ENCODE measurements around the gene NPM1. TPM values are rescaled to one million over a fixed set of nuclear protein-coding genes. Genes with fewer than 3 reads are reported as not detected.
A peak's percentile ranks its signal among the peaks of the same experiment; 100 is the strongest.

Gene NPM1, protein sequence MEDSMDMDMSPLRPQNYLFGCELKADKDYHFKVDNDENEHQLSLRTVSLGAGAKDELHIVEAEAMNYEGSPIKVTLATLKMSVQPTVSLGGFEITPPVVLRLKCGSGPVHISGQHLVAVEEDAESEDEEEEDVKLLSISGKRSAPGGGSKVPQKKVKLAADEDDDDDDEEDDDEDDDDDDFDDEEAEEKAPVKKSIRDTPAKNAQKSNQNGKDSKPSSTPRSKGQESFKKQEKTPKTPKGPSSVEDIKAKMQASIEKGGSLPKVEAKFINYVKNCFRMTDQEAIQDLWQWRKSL
- polyA plus RNA-seq (2013, experiment 1 of 2): 1,355 TPM
- 1,330 TPM for polyA plus RNA-seq (2013, experiment 2 of 2)

DNA sequence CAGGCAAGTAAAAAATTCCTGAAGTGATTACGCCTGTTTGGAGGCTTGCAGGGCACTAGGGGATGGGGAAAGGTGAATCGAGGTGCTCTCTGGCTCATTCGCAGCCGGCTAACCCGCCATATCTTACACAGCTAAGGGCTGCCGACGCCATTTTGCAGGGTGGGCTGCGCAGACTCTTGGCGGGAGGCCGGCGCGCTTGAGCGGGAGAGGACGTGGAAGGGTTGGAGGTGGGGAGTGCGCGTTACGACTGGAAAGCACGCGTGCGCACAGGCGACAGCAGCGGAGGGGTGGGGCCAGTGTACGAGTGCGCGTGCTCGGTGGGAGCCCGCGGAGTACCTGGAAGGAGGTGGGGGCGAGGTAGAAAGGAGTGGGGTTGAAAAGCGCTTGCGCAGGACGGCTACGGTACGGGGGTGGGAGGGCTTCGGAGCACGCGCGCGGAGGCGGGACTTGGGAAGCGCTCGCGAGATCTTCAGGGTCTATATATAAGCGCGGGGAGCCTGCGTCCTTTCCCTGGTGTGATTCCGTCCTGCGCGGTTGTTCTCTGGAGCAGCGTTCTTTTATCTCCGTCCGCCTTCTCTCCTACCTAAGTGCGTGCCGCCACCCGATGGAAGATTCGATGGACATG is at the start of gene NPM1:
Gene NPM1, plus strand, starts transcription at position 505 of the 625 bp plus-strand sequence. Its CDS starts 100 bp downstream, at position 605.
- under 1% methylated on average over 47 of the region's 56 CpGs for WGBS
- Histone ChIP-seq H3K36me3 (ENCODE audit: control insufficient read depth in 1 of 2, insufficient read depth in 2 of 2, low read depth in 1 of 2, low read length in 2 of 2) (peaks cover 7 to 26% of the 10 kb centered on the region in 2 experiments), H3K18ac (ENCODE audit: low read depth in 1 of 2, low read length in 2 of 2) (peak within 1 kb of the TSS; percentile 58 to 93), H2BK120ac (ENCODE audit: low read depth, low read length) (peak within 1 kb of the TSS; percentile 91), H3K79me1 (replicated peaks; ENCODE audit: low read length, poor library complexity, severe bottlenecking) (peaks cover 3% of the 10 kb centered on the region), H2AFZ (ENCODE audit: low read depth, low read length) (peak within 1 kb of the TSS; percentile 6), H2BK5ac (ENCODE audit: low read depth, low read length, poor library complexity, severe bottlenecking) (peak within 1 kb of the TSS; percentile 88), H3K27ac (ENCODE audit: low read length, poor library complexity, severe bottlenecking) (peak within 1 kb of the TSS; percentile 93), H3K23ac (ENCODE audit: low read length in 2 of 2) (peak within 1 kb of the TSS; percentile 29 to 48), H3K9ac (ENCODE audit: low read length) (peak within 1 kb of the TSS; percentile 95), H3K4me2 (ENCODE audit: low read length, poor library complexity, severe bottlenecking) (peak within 1 kb of the TSS; percentile 86), H3K4me3 (ENCODE audit: insufficient read depth in 1 of 2, low read depth in 1 of 2, low read length in 2 of 2) (peak within 1 kb of the TSS; percentile 85 to 94), H4K91ac (ENCODE audit: low read length) (peak within 1 kb of the TSS; percentile 57), H2BK12ac (ENCODE audit: low read length in 2 of 2) (no peak within 1 kb of the TSS), H3K9me3 (ENCODE audit: control insufficient read depth, low read length) (no peaks in the 10 kb centered on the region), H3K4me1 (ENCODE audit: control insufficient read depth, insufficient read depth, low read depth, low read length) (peaks cover 12% of the 10 kb centered on the region), H2AK5ac (ENCODE audit: low read length, severe bottlenecking) (peak within 1 kb of the TSS; percentile 4), H3K14ac (ENCODE audit: low read length in 2 of 2) (peak within 1 kb of the TSS in 1 of 2 experiments; percentile 12), H2BK15ac (ENCODE audit: low read depth, poor library complexity, severe bottlenecking) (no peak within 1 kb of the TSS), H3K27me3 (ENCODE audit: control insufficient read depth in 1 of 2, insufficient read depth in 1 of 2, low read length in 2 of 2) (no peaks in the 10 kb centered on the region), H3K4ac (ENCODE audit: low read depth in 1 of 2, low read length in 2 of 2) (peak within 1 kb of the TSS; percentile 52 to 83), H4K8ac (ENCODE audit: low read length) (peak within 1 kb of the TSS; percentile 86)
- DNase-seq: peak; percentile 98

DNA sequence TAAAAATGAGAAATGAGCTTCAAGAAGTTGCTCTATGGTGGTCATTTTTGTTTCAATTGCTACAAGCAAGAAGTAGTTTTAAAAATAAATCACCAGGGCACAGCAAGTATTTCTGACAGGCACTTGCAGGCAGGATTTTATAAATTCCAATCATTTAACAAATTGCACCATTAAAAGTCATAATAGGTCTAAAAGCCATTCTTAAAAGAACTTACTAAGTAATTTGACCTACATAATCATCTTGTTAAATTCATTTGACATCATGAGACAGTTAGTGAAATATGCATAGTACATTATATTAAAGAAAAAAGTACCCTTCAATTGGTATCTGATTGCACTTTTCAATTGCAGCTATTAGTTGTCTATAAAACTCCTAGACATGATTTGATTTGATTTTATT is 47.6 kb upstream of the NPM1 start:
- no peaks in the 10 kb centered on the region for H3K36me3 ChIP-seq (ENCODE audit: control insufficient read depth in 1 of 2, insufficient read depth in 2 of 2, low read depth in 1 of 2, low read length in 2 of 2)
- H3K4ac ChIP-seq (ENCODE audit: low read depth in 1 of 2, low read length in 2 of 2): no peak overlapping the region
- no peak overlapping the region for H2BK5ac ChIP-seq (ENCODE audit: low read depth, low read length, poor library complexity, severe bottlenecking)

DNA sequence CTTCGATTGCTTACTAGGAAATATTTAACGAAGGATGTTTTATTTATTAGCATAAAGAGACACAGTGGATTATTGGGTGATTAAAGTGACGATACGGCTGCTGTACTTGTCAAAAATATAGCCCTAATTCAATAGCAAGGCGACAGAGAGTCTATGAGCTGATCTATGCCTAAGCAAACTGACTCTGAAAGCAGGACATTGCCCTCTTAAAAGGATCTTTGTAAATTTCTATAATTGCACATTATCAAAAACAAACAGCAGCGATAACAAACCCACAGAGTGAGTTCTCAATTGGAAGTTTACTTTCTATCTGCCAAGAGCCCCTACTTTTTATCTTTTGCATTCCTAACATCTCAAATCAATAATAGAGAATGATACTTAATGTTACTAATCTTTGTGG is 47.2 kb upstream of the NPM1 start:
- no peak overlapping the region for H2AK5ac ChIP-seq (ENCODE audit: low read length, severe bottlenecking)
- H3K9ac ChIP-seq (ENCODE audit: low read length): no peak overlapping the region
- no peak overlapping the region for H3K4ac ChIP-seq (ENCODE audit: low read depth in 1 of 2, low read length in 2 of 2)
- DNase-seq: no peak
- peaks cover 26 to 32% of the 10 kb centered on the region in 2 experiments for H3K27me3 ChIP-seq (ENCODE audit: control insufficient read depth in 1 of 2, insufficient read depth in 1 of 2, low read length in 2 of 2)
- no peak overlapping the region for H3K4me2 ChIP-seq (ENCODE audit: low read length, poor library complexity, severe bottlenecking)
- no peak overlapping the region for H3K18ac ChIP-seq (ENCODE audit: low read depth in 1 of 2, low read length in 2 of 2)
- H3K27ac ChIP-seq (ENCODE audit: low read length, poor library complexity, severe bottlenecking): no peak overlapping the region
- H4K8ac ChIP-seq (ENCODE audit: low read length): no peak overlapping the region
- no peak overlapping the region for H2BK12ac ChIP-seq (ENCODE audit: low read length in 2 of 2)
- peaks cover 1% of the 10 kb centered on the region for H3K4me1 ChIP-seq (ENCODE audit: control insufficient read depth, insufficient read depth, low read depth, low read length)
- no peak overlapping the region for H3K23ac ChIP-seq (ENCODE audit: low read length in 2 of 2)
- no peak overlapping the region for H2BK120ac ChIP-seq (ENCODE audit: low read depth, low read length)
- no peak overlapping the region for H4K91ac ChIP-seq (ENCODE audit: low read length)
- H3K4me3 ChIP-seq (ENCODE audit: insufficient read depth in 1 of 2, low read depth in 1 of 2, low read length in 2 of 2): no peak overlapping the region
- no peak overlapping the region for H2BK5ac ChIP-seq (ENCODE audit: low read depth, low read length, poor library complexity, severe bottlenecking)
- no peaks in the 10 kb centered on the region for H3K79me1 ChIP-seq (replicated peaks; ENCODE audit: low read length, poor library complexity, severe bottlenecking)
- no peak overlapping the region for H2BK15ac ChIP-seq (ENCODE audit: low read depth, poor library complexity, severe bottlenecking)
- H3K14ac ChIP-seq (ENCODE audit: low read length in 2 of 2): no peak overlapping the region
- no peaks in the 10 kb centered on the region for H3K36me3 ChIP-seq (ENCODE audit: control insufficient read depth in 1 of 2, insufficient read depth in 2 of 2, low read depth in 1 of 2, low read length in 2 of 2)
- H3K9me3 ChIP-seq (ENCODE audit: control insufficient read depth, low read length): no peaks in the 10 kb centered on the region
- WGBS: 83% methylated on average over 6 of the region's 6 CpGs
- no peak overlapping the region for H2AFZ ChIP-seq (ENCODE audit: low read depth, low read length)

More for the DNA sequence above, 47.6 kb upstream of the NPM1 start:
- Histone ChIP-seq H3K4me1 (ENCODE audit: control insufficient read depth, insufficient read depth, low read depth, low read length) (peaks cover 1% of the 10 kb centered on the region), H4K91ac (ENCODE audit: low read length) (no peak overlapping the region), H3K9me3 (ENCODE audit: control insufficient read depth, low read length) (no peaks in the 10 kb centered on the region), H3K4me3 (ENCODE audit: insufficient read depth in 1 of 2, low read depth in 1 of 2, low read length in 2 of 2) (no peak overlapping the region), H3K23ac (ENCODE audit: low read length in 2 of 2) (no peak overlapping the region), H2BK15ac (ENCODE audit: low read depth, poor library complexity, severe bottlenecking) (no peak overlapping the region), H3K27ac (ENCODE audit: low read length, poor library complexity, severe bottlenecking) (no peak overlapping the region), H3K27me3 (ENCODE audit: control insufficient read depth in 1 of 2, insufficient read depth in 1 of 2, low read length in 2 of 2) (peaks cover 30 to 36% of the 10 kb centered on the region in 2 experiments), H3K4me2 (ENCODE audit: low read length, poor library complexity, severe bottlenecking) (no peak overlapping the region), H2AFZ (ENCODE audit: low read depth, low read length) (no peak overlapping the region), H3K9ac (ENCODE audit: low read length) (no peak overlapping the region), H2AK5ac (ENCODE audit: low read length, severe bottlenecking) (no peak overlapping the region), H2BK12ac (ENCODE audit: low read length in 2 of 2) (no peak overlapping the region), H2BK120ac (ENCODE audit: low read depth, low read length) (no peak overlapping the region), H3K79me1 (replicated peaks; ENCODE audit: low read length, poor library complexity, severe bottlenecking) (no peaks in the 10 kb centered on the region), H4K8ac (ENCODE audit: low read length) (no peak overlapping the region), H3K18ac (ENCODE audit: low read depth in 1 of 2, low read length in 2 of 2) (no peak overlapping the region), H3K14ac (ENCODE audit: low read length in 2 of 2) (no peak overlapping the region)
- DNase-seq: no peak

DNA sequence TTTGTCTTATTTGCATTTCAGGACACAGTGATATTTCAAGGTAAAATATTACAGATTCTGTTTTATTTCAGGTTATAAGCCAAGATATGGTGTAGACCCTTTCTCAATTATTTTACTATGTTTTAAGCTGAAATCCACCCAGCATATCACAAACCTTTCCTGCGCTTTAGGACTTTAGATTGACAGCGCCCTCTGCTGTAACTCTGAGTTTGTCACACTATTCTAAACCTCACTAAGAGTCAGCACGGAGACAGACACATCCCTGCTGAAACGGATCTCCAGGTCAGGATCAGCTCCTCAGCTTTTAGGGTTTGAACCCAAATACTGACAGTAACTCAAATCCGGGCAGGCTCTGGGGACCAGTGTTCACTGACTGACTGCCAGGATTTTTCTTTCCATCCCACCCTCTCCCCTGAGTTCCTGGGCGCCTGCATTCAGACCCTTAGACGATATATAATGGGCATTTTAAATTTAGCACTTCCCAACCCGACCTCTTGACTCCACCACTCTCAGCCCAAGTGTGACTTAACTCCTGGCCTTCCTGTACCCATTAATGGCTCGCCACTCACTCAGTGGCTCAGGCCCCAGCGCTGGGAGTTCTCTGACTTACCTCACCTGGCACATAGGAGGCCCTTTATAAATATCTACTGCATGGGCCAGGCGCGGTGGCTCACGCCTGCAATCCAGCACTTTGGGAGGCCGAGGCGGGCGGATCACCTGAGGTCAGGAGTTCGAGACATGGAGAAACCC is 45.1 kb upstream of the NPM1 start:
- H2BK120ac ChIP-seq (ENCODE audit: low read depth, low read length): no peak overlapping the region
- WGBS: 56% methylated on average over 17 of the region's 17 CpGs
- no peak overlapping the region for H3K4me3 ChIP-seq (ENCODE audit: insufficient read depth in 1 of 2, low read depth in 1 of 2, low read length in 2 of 2)
- H3K27me3 ChIP-seq (ENCODE audit: control insufficient read depth in 1 of 2, insufficient read depth in 1 of 2, low read length in 2 of 2): peaks cover 5 to 26% of the 10 kb centered on the region in 2 experiments
- H2AFZ ChIP-seq (ENCODE audit: low read depth, low read length): no peak overlapping the region
- H3K27ac ChIP-seq (ENCODE audit: low read length, poor library complexity, severe bottlenecking): no peak overlapping the region
- no peaks in the 10 kb centered on the region for H3K4me1 ChIP-seq (ENCODE audit: control insufficient read depth, insufficient read depth, low read depth, low read length)
- no peak overlapping the region for H3K18ac ChIP-seq (ENCODE audit: low read depth in 1 of 2, low read length in 2 of 2)
- no peak overlapping the region for H3K14ac ChIP-seq (ENCODE audit: low read length in 2 of 2)
- no peak overlapping the region for H3K9ac ChIP-seq (ENCODE audit: low read length)
- no peak overlapping the region for H4K8ac ChIP-seq (ENCODE audit: low read length)
- no peak overlapping the region for H3K23ac ChIP-seq (ENCODE audit: low read length in 2 of 2)
- no peak overlapping the region for H2BK12ac ChIP-seq (ENCODE audit: low read length in 2 of 2)
- no peak overlapping the region for H3K4ac ChIP-seq (ENCODE audit: low read depth in 1 of 2, low read length in 2 of 2)
- no peaks in the 10 kb centered on the region for H3K36me3 ChIP-seq (ENCODE audit: control insufficient read depth in 1 of 2, insufficient read depth in 2 of 2, low read depth in 1 of 2, low read length in 2 of 2)
- no peaks in the 10 kb centered on the region for H3K9me3 ChIP-seq (ENCODE audit: control insufficient read depth, low read length)
- no peak overlapping the region for H2AK5ac ChIP-seq (ENCODE audit: low read length, severe bottlenecking)
- H3K4me2 ChIP-seq (ENCODE audit: low read length, poor library complexity, severe bottlenecking): no peak overlapping the region
- no peak overlapping the region for H2BK15ac ChIP-seq (ENCODE audit: low read depth, poor library complexity, severe bottlenecking)
- peak; percentile 71 for DNase-seq
- no peak overlapping the region for H2BK5ac ChIP-seq (ENCODE audit: low read depth, low read length, poor library complexity, severe bottlenecking)
- H4K91ac ChIP-seq (ENCODE audit: low read length): no peak overlapping the region
- no peaks in the 10 kb centered on the region for H3K79me1 ChIP-seq (replicated peaks; ENCODE audit: low read length, poor library complexity, severe bottlenecking)
